DND-41 (cell line): Measurements from ENCODE around the gene C1orf21.

Experiments
- ATAC-seq: fragments of 200-7000 bp; cut with Tn5 transposase; 3 replicates; pipeline ENCODE4 v1.9.1; 2021; ENCODE audit warnings: low read depth; ENCODE audit not compliant: insufficient read depth
- DNase-seq: peaks from one replicate; pipeline ENCODE4 v3.0.0-alpha.2; 2020
- H2AFZ ChIP-seq: 2 replicates; pipeline ENCODE4 v1.6.0; 2012; ENCODE audit warnings: low read depth, low read length
- H3K27ac ChIP-seq: 2 replicates; pipeline ENCODE4 v1.5.1; 2012; ENCODE audit warnings: low read length, inconsistent platforms
- H3K27me3 ChIP-seq: fragments of 200-600 bp; sonication (generic); 2 replicates; pipeline ENCODE4 v1.6.0; 2012; ENCODE audit warnings: low read length, mild to moderate bottlenecking, inconsistent platforms; ENCODE audit not compliant: insufficient read depth, poor library complexity
- H3K36me3 ChIP-seq: 2 replicates; pipeline ENCODE4 v1.5.1; 2012; ENCODE audit warnings: low read length, inconsistent platforms; ENCODE audit not compliant: insufficient read depth
- H3K4me1 ChIP-seq: 2 replicates; pipeline ENCODE4 v1.5.1; 2012; ENCODE audit warnings: mild to moderate bottlenecking, low read length; ENCODE audit not compliant: insufficient read depth
- H3K4me2 ChIP-seq: 2 replicates; pipeline ENCODE4 v1.6.0; 2012; ENCODE audit warnings: mild to moderate bottlenecking, moderate library complexity, low read length, inconsistent platforms; ENCODE audit not compliant: insufficient read depth
- H3K4me3 ChIP-seq, 2 experiments: fragments of 200-600 bp in 1 of 2; shearing (Covaris generic) in 1 of 2; 2 replicates each; pipeline ENCODE4 v1.5.1; 2012 to 2016; ENCODE audit warnings: inconsistent platforms in 2 of 2, low read length in 2 of 2, mild to moderate bottlenecking in 2 of 2, low read depth in 1 of 2, moderate library complexity in 1 of 2
- H3K79me2 ChIP-seq: 2 replicates; pipeline ENCODE4 v1.6.0; 2012; ENCODE audit warnings: low read length, inconsistent platforms; ENCODE audit not compliant: insufficient read depth
- H3K9ac ChIP-seq: 2 replicates; pipeline ENCODE4 v1.6.0; 2012; ENCODE audit warnings: low read depth, mild to moderate bottlenecking, inconsistent platforms, low read length, moderate library complexity
- H3K9me3 ChIP-seq: 2 replicates; pipeline ENCODE4 v1.5.1; 2012; ENCODE audit warnings: low read length, moderate library complexity, mild to moderate bottlenecking, inconsistent platforms; ENCODE audit not compliant: insufficient read depth, severe bottlenecking
- H4K20me1 ChIP-seq: 2 replicates; pipeline ENCODE4 v1.6.0; 2012; ENCODE audit warnings: low read length; ENCODE audit not compliant: insufficient read depth
- EZH2 ChIP-seq: IDR thresholded peaks from 3 replicates; pipeline ENCODE4 v1.6.1; 2012; ENCODE audit warnings: borderline replicate concordance, low read depth, mild to moderate bottlenecking, moderate library complexity, low read length, inconsistent platforms; ENCODE audit not compliant: severe bottlenecking
- TF ChIP-seq, protein P1 (sequence below): IDR thresholded peaks from 2 replicates; pipeline ENCODE4 v1.5.1; 2012; ENCODE audit warnings: borderline replicate concordance, low read length, moderate library complexity, mild to moderate bottlenecking; ENCODE audit not compliant: poor library complexity, severe bottlenecking; ENCODE audit errors: extremely low read depth

Gene C1orf21

DNA sequence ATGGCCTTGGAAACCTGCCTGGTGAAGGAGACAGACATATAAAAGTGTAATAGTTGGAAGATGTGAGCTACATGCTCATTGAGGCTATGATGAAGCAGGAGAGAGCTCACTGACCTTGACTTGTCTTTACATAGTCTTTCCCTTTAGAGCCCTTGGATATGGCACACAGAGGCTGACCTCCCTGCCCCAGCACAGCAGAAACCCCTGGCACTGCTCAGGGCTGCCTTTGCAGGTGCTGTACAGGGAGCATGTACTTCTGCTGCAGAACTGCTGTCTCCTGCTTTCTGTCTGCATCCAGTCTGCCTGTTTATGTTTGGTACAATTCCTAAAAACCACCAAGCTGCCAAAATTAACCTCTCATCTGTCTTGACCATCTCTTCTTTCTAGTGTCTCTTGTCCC, 80.5 kb downstream of the C1orf21 start:
- DNase-seq (no peak), ATAC-seq (no peak)
- H3K4me2 ChIP-seq, result no peak overlapping the region
- H3K9me3 ChIP-seq, result no peaks in the 10 kb centered on the region
- TF ChIP-seq EZH2, result no peak
- TF ChIP-seq, protein P1, sequence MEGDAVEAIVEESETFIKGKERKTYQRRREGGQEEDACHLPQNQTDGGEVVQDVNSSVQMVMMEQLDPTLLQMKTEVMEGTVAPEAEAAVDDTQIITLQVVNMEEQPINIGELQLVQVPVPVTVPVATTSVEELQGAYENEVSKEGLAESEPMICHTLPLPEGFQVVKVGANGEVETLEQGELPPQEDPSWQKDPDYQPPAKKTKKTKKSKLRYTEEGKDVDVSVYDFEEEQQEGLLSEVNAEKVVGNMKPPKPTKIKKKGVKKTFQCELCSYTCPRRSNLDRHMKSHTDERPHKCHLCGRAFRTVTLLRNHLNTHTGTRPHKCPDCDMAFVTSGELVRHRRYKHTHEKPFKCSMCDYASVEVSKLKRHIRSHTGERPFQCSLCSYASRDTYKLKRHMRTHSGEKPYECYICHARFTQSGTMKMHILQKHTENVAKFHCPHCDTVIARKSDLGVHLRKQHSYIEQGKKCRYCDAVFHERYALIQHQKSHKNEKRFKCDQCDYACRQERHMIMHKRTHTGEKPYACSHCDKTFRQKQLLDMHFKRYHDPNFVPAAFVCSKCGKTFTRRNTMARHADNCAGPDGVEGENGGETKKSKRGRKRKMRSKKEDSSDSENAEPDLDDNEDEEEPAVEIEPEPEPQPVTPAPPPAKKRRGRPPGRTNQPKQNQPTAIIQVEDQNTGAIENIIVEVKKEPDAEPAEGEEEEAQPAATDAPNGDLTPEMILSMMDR, result no peak
- H2AFZ ChIP-seq, result no peak overlapping the region
- H3K4me3 ChIP-seq, result no peak overlapping the region
- no peaks in the 10 kb centered on the region for H3K4me1 ChIP-seq
- no peak overlapping the region for H3K27ac ChIP-seq
- no peaks in the 10 kb centered on the region for H3K79me2 ChIP-seq
- no peaks in the 10 kb centered on the region for H3K36me3 ChIP-seq
- H3K9ac ChIP-seq, result no peak overlapping the region
- H3K27me3 ChIP-seq, result no peaks in the 10 kb centered on the region
- H4K20me1 ChIP-seq, result no peaks in the 10 kb centered on the region

DNA sequence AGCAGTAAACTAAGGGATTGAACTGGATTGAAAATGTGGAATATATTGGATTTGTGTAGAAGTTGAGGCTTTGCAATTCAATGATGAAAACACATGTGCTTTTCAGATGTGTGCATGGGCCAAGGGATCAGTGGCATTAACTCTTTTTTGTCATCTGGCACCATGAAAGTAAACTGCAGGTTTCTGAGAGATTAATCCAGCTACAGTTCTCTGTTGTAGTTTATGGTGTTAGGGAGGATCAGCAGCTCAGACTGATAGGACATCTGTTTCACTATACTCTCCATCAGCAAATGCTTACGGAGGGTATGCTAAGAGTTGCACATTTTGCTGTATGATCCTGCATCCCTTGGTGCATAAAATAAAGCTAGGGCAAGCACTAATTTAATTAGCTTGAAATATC, 82.6 kb downstream of the C1orf21 start:
- Histone ChIP-seq H3K27ac (no peak overlapping the region), H3K4me3 (no peak overlapping the region), H3K4me2 (no peak overlapping the region), H4K20me1 (no peaks in the 10 kb centered on the region), H3K27me3 (no peaks in the 10 kb centered on the region), H3K4me1 (no peaks in the 10 kb centered on the region), H2AFZ (no peak overlapping the region), H3K9me3 (no peaks in the 10 kb centered on the region), H3K79me2 (no peaks in the 10 kb centered on the region), H3K9ac (no peak overlapping the region), H3K36me3 (no peaks in the 10 kb centered on the region)
- no peak for ATAC-seq
- TF ChIP-seq, protein P1, result no peak
- no peak for TF ChIP-seq EZH2
- DNase-seq, result no peak

DNA sequence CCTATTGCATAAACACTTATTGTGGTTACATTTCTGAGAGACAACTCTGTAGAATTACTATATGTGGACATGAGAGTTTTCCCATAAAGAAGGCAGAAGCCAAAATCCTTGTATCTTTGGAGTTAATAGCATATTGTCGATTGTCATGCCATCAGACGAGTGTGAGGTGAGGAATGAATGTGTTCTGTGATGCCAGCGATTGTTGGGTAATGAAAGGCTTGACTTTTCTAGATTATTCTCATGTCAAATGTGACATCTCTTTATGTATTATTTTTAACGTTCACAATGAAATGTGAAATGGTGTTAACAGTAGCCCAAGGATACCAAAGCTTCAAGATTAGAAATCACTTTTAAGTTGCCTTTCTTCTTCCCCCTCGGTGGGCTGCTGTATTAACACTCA, 84.9 kb downstream of the C1orf21 start:
- ATAC-seq, result no peak

More for the DNA sequence above, 84.9 kb downstream of the C1orf21 start:
- no peak for DNase-seq
- Histone ChIP-seq H3K27me3 (no peaks in the 10 kb centered on the region), H3K9me3 (no peaks in the 10 kb centered on the region), H3K36me3 (no peaks in the 10 kb centered on the region), H3K4me2 (no peak overlapping the region), H4K20me1 (0 out of 2 replicates have a peak, but pooled peaks cover 3% of the 10 kb centered on the region), H3K4me3 (no peak overlapping the region), H3K27ac (no peak overlapping the region), H3K4me1 (no peaks in the 10 kb centered on the region), H2AFZ (no peak overlapping the region), H3K9ac (no peak overlapping the region), H3K79me2 (no peaks in the 10 kb centered on the region)
- TF ChIP-seq, protein P1, result no peak
- no peak for TF ChIP-seq EZH2
